Panc1 (cell line): Measurements from ENCODE around the gene PLA2G4F. TPM values are rescaled to one million over a fixed set of nuclear protein-coding genes. Genes with fewer than 3 reads are reported as not detected.

ENCODE experiments used
- ATAC-seq: fragments of 200-7000 bp; cut with Tn5 transposase; 2 replicates; pipeline ENCODE4 v1.9.1; 2020; ENCODE audit warnings: mild to moderate bottlenecking, moderate library complexity
- BruUV-seq: library from RNA; stranded (reverse); fragments of 400-500 nt; replicated peaks from 2 replicates; lab custom pipeline; 2021; lab: Mats Ljungman, UMichigan
- CTCF ChIA-PET: fragments of 300-600 bp; sonication (Branson Sonifier 250); formaldehyde crosslinking; loops from one replicate; lab custom pipeline; 2022; ENCODE audit warnings: antibody characterized with exemption; lab: Charles Lee
- POLR2A ChIA-PET: fragments of 300-600 bp; sonication (Branson Sonifier 250); formaldehyde crosslinking; loops from one replicate; lab custom pipeline; 2022; ENCODE audit warnings: antibody characterized with exemption; lab: Charles Lee
- DNase-seq: peaks from one replicate; pipeline ENCODE4 v3.0.0-alpha.2; 2010; ENCODE audit warnings: low read depth, low spot score
- H3K27ac ChIP-seq: 2 replicates; pipeline ENCODE4 v1.5.1; 2011; ENCODE audit warnings: mild to moderate bottlenecking, low read length, inconsistent platforms
- H3K27me3 ChIP-seq: fragments of 200-500 bp; sonication (Bioruptor generic); 2 replicates; pipeline ENCODE4 v1.6.0; 2014; ENCODE audit warnings: low read length, inconsistent platforms; ENCODE audit not compliant: control insufficient read depth, insufficient read depth
- H3K36me3 ChIP-seq: fragments of 200-500 bp; sonication (Bioruptor generic); 2 replicates; pipeline ENCODE4 v1.5.1; 2014; ENCODE audit warnings: inconsistent platforms, mild to moderate bottlenecking, low read length, moderate library complexity; ENCODE audit not compliant: control insufficient read depth, insufficient read depth
- H3K4me1 ChIP-seq: 2 replicates; pipeline ENCODE4 v1.5.1; 2011; ENCODE audit warnings: inconsistent platforms, mild to moderate bottlenecking, low read length, moderate library complexity; ENCODE audit not compliant: control insufficient read depth, insufficient read depth
- H3K4me3 ChIP-seq, 2 experiments: 2 replicates each; pipeline ENCODE4 v1.5.1; 2011 to 2012; ENCODE audit warnings: low read depth in 2 of 2, low read length in 2 of 2, mild to moderate bottlenecking in 2 of 2, inconsistent platforms in 1 of 2, moderate library complexity in 1 of 2
- H3K9me3 ChIP-seq: fragments of 200-500 bp; sonication (Bioruptor generic); 2 replicates; pipeline ENCODE4 v1.5.1; 2014; ENCODE audit warnings: low read depth, mild to moderate bottlenecking, inconsistent platforms, low read length, moderate library complexity; ENCODE audit not compliant: control insufficient read depth, insufficient read depth
- CTCF ChIP-seq: fragments of 450-650 bp; IDR thresholded peaks from 2 replicates; pipeline ENCODE4 v1.5.1; 2017; ENCODE audit warnings: mild to moderate bottlenecking
- POLR2AphosphoS5 ChIP-seq: IDR thresholded peaks from 2 replicates; pipeline ENCODE4 v1.6.1; 2012; ENCODE audit warnings: mild to moderate bottlenecking, low read depth, low read length, moderate library complexity
- SIN3A ChIP-seq: IDR thresholded peaks from 2 replicates; pipeline ENCODE4 v1.6.1; 2012; ENCODE audit warnings: low read depth, mild to moderate bottlenecking, low read length, moderate library complexity, borderline replicate concordance; ENCODE audit not compliant: insufficient read depth
- TCF7L2 ChIP-seq: IDR thresholded peaks from 2 replicates; pipeline ENCODE4 v1.6.1; 2011; ENCODE audit warnings: mild to moderate bottlenecking, low read depth, low read length, inconsistent platforms
- in situ Hi-C: cut with HindIII; loops from 2 replicates; pipeline ENCODE4 v1.10.0; 2016; ENCODE audit warnings: low sequenced_read_pairs, low pct_unique_long_range_greater_than_20kb
- intact Hi-C: fragments of 100-400 bp; cut with micrococcal nuclease; formaldehyde crosslinking; loops from one replicate; pipeline ENCODE4 v1.10.0; 2022; ENCODE audit not compliant: unreplicated experiment
- total RNA-seq: library from RNA; stranded (reverse); gene quantifications from one replicate; pipeline ENCODE4 v1.2.1, GENCODE V29; 2021; ENCODE audit not compliant: unreplicated experiment
- TF ChIP-seq, protein P1 (sequence below), 2 experiments: IDR thresholded peaks; 2 replicates each; pipeline ENCODE4 v1.6.1; 2011 to 2012; ENCODE audit warnings: low read depth in 2 of 2, control low read depth in 1 of 2, low read length in 1 of 2, mild to moderate bottlenecking in 1 of 2, moderate library complexity in 1 of 2; ENCODE audit not compliant: insufficient read depth in 1 of 2

The PLA2G4F gene
- total RNA-seq, 1 experiment from 2014 or later: not detected

GRCh38 chr15:42128476-42128875 is 28.0 kb downstream of the PLA2G4F start:
- ATAC-seq (no peak), DNase-seq (no peak)
- no peak overlapping the region for H3K4me3 ChIP-seq
- intact Hi-C loops: no loop called here
- POLR2A ChIA-PET: no interaction called here
- H3K27me3 ChIP-seq: peaks cover 11% of the 10 kb centered on the region
- in situ Hi-C loops: no loop called here
- TF ChIP-seq POLR2AphosphoS5 (no peak), CTCF (no peak), TCF7L2 (no peak), SIN3A (no peak)
- TF ChIP-seq, protein P1, sequence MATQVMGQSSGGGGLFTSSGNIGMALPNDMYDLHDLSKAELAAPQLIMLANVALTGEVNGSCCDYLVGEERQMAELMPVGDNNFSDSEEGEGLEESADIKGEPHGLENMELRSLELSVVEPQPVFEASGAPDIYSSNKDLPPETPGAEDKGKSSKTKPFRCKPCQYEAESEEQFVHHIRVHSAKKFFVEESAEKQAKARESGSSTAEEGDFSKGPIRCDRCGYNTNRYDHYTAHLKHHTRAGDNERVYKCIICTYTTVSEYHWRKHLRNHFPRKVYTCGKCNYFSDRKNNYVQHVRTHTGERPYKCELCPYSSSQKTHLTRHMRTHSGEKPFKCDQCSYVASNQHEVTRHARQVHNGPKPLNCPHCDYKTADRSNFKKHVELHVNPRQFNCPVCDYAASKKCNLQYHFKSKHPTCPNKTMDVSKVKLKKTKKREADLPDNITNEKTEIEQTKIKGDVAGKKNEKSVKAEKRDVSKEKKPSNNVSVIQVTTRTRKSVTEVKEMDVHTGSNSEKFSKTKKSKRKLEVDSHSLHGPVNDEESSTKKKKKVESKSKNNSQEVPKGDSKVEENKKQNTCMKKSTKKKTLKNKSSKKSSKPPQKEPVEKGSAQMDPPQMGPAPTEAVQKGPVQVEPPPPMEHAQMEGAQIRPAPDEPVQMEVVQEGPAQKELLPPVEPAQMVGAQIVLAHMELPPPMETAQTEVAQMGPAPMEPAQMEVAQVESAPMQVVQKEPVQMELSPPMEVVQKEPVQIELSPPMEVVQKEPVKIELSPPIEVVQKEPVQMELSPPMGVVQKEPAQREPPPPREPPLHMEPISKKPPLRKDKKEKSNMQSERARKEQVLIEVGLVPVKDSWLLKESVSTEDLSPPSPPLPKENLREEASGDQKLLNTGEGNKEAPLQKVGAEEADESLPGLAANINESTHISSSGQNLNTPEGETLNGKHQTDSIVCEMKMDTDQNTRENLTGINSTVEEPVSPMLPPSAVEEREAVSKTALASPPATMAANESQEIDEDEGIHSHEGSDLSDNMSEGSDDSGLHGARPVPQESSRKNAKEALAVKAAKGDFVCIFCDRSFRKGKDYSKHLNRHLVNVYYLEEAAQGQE (IDR thresholded peaks at IDR 0.05; ENCODE audit: insufficient read depth in 1 of 2, low read depth in 2 of 2, low read length in 1 of 2): no peak
- H3K36me3 ChIP-seq: no peaks in the 10 kb centered on the region
- H3K27ac ChIP-seq: no peak overlapping the region
- BruUV-seq: no TSS peak
- CTCF ChIA-PET: no interaction called here
- no peaks in the 10 kb centered on the region for H3K4me1 ChIP-seq
- no peaks in the 10 kb centered on the region for H3K9me3 ChIP-seq

DNA sequence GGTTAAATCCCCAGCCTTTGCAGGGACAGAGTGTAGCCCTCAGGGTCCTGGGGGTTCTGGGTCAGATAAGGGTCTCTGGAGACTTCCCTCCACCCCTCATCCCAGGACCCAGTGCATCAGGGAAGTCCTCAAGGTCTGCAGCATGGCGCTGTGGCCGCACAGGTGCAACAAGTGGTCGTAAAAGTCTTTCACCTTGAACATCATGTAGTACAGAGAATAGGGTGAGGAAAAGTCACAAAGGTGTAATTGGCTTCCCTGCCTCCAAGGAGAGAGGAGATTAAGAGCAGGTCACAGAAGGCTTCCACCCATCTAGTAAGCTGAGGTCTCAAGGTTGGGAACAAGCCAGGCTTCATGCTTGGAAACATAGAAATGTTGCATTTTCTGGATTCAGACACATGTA is 32.9 kb downstream of the PLA2G4F start:
- Histone ChIP-seq H3K4me3 (no peak overlapping the region), H3K4me1 (no peaks in the 10 kb centered on the region), H3K9me3 (no peaks in the 10 kb centered on the region), H3K27me3 (peaks cover 5% of the 10 kb centered on the region; the same call in 1 of the 2 replicates), H3K36me3 (no peaks in the 10 kb centered on the region), H3K27ac (no peak overlapping the region)
- intact Hi-C loops: no loop called here
- in situ Hi-C loops: no loop called here
- CTCF ChIA-PET: no interaction called here
- no peak for DNase-seq
- ATAC-seq: no peak
- POLR2A ChIA-PET: no interaction called here
- BruUV-seq: no TSS peak
- TF ChIP-seq SIN3A (no peak), POLR2AphosphoS5 (no peak), TCF7L2 (no peak), CTCF (no peak)
- TF ChIP-seq, protein P1 (IDR thresholded peaks at IDR 0.05; ENCODE audit: insufficient read depth in 1 of 2, low read depth in 2 of 2, low read length in 1 of 2): no peak
